Mammary epithelial cell (primary cell): Measurements from ENCODE around the gene TCERG1L.

ENCODE experiments used
- CTCF ChIP-seq, 2 donors: IDR thresholded peaks in 1 of 2; conservative IDR thresholded peaks in 1 of 2; 2 replicates each; pipeline ENCODE4 v1.5.1; 2011 to 2012; ENCODE audit warnings: inconsistent platforms in 2 of 2, low read length in 2 of 2, mild to moderate bottlenecking in 2 of 2, control low read depth in 1 of 2, low read depth in 1 of 2; ENCODE audit not compliant: insufficient read depth in 1 of 2; ENCODE audit errors: extremely low read depth in 1 of 2
- EZH2 ChIP-seq: IDR thresholded peaks from 2 replicates; pipeline ENCODE4 v1.6.1; 2012; ENCODE audit warnings: low read length, inconsistent platforms, borderline replicate concordance

- no peak for TF ChIP-seq EZH2
- no peak for TF ChIP-seq CTCF (conservative IDR thresholded peaks at IDR 0.05 in 1 of 2, IDR thresholded peaks at IDR 0.05 in 1 of 2; ENCODE audit: extremely low read depth in 1 of 2, insufficient read depth in 1 of 2, low read depth in 1 of 2, low read length in 2 of 2)
These were observed 161.9 kb downstream of the TCERG1L start for GRCh38 chr10:131149586-131149985.
